ENCODE data around the gene XRCC4. TPM values are rescaled to one million over a fixed set of nuclear protein-coding genes. Genes with fewer than 3 reads are reported as not detected.

XRCC4 gene
- total and polyA plus RNA-seq, 4 donors, result 2.3 to 4.9 (median 3.0) TPM

GRCh38 chr5:83095957-83096539 is 18.7 kb downstream of the XRCC4 start:
- TF ChIP-seq TAF1 (conservative IDR thresholded peaks at IDR 0.05) (no peak), CTCF (IDR thresholded peaks at IDR 0.05; ENCODE audit: low read depth, low read length, missing input control) (no peak), EGR1 (IDR thresholded peaks at IDR 0.05; ENCODE audit: low read depth in 2 of 2) (no peak), NR2F2 (IDR thresholded peaks at IDR 0.05) (no peak), FOXA2 (IDR thresholded peaks at IDR 0.05) (no peak), REST (IDR thresholded peaks at IDR 0.05) (no peak), HNF4A (conservative IDR thresholded peaks at IDR 0.05) (no peak), YY1 (IDR thresholded peaks at IDR 0.05) (no peak), RXRA (IDR thresholded peaks at IDR 0.05) (no peak), FOXA1 (IDR thresholded peaks at IDR 0.05) (no peak), JUND (IDR thresholded peaks at IDR 0.05) (no peak), SP1 (IDR thresholded peaks at IDR 0.05) (no peak), HNF4G (IDR thresholded peaks at IDR 0.05) (no peak), GABPA (IDR thresholded peaks at IDR 0.05 in 1 of 2, conservative IDR thresholded peaks at IDR 0.05 in 1 of 2) (no peak), ATF3 (IDR thresholded peaks at IDR 0.05) (no peak), ZBTB33 (IDR thresholded peaks at IDR 0.05) (no peak)
- Histone ChIP-seq H3K27ac (ENCODE audit: low read depth in 1 of 2, low read length in 2 of 2) (no peak overlapping the region), H3K36me3 (ENCODE audit: control insufficient read depth in 4 of 4, insufficient read depth in 3 of 4, low read depth in 1 of 4, low read length in 3 of 4) (no peaks in the 10 kb centered on the region), H3K9ac (ENCODE audit: low read depth in 1 of 2, low read length in 2 of 2) (no peak overlapping the region), H3K27me3 (ENCODE audit: control insufficient read depth in 4 of 4, insufficient read depth in 4 of 4, low read length in 3 of 4) (no peaks in the 10 kb centered on the region), H3K9me3 (ENCODE audit: control insufficient read depth in 4 of 4, low read length in 3 of 4) (peaks cover 0 to 2% (median 0%) of the 10 kb centered on the region in 4 donors), H3K4me1 (ENCODE audit: control insufficient read depth in 4 of 4, insufficient read depth in 4 of 4, low read length in 3 of 4) (no peaks in the 10 kb centered on the region), H3K4me3 (ENCODE audit: low read depth in 1 of 3, low read length in 3 of 3) (no peak overlapping the region)
- DNase-seq (ENCODE audit: low spot score), result no peak
- WGBS, result 77% methylated on average over 6 of the region's 6 CpGs
